GM19397 (cell line): ENCODE results near the gene AIFM1.

Source experiments
- ATAC-seq: cut with Tn5 transposase; IDR thresholded peaks from one replicate; pipeline ENCODE4 v1.9.1; 2021; ENCODE audit warnings: mild to moderate bottlenecking, moderate library complexity; ENCODE audit not compliant: unreplicated experiment

Gene AIFM1

DNA sequence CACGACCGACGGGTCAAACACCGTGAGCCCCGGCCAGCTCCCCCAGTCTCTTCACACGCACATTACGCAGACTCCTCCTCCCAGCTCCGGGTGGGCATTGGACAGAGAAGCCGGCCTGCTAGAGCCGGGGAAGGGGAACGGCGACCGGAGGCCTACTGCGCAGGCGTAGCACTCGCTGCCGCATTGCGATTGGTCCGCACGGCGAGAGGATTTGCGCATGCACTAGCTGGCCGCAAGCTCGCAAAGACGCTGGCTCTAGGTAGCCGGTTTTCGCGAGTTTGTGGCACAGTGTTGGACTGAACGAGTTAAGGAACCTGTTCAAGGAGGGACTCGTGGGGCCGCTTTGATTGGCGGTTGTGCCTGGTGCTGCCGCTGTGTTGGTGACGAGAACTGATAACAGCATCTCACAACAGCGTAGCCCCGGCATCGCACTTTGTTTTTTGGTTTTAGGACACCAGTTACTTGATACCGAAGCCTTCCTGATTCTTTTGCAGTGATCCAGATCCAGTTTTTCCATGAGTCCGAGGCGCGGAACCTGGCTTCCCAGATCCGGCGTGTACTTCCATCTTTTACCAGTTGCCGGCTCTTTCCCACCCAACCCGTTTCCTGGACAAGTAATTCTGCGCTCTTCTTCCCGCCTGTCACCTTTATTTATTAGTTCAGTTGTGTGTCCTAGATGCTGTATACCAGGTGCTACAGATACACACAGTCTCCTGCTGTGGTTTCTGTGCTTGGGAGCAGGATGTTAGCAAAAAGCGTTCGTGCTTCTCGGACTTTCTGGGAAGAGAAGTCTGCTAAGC is at the start of gene AIFM1:
Gene AIFM1, minus strand, starts transcription at position 139 of the 800 bp plus-strand sequence. CDS start 185 bp downstream, outside the sequence.
- ATAC-seq: peak; percentile 91

DNA sequence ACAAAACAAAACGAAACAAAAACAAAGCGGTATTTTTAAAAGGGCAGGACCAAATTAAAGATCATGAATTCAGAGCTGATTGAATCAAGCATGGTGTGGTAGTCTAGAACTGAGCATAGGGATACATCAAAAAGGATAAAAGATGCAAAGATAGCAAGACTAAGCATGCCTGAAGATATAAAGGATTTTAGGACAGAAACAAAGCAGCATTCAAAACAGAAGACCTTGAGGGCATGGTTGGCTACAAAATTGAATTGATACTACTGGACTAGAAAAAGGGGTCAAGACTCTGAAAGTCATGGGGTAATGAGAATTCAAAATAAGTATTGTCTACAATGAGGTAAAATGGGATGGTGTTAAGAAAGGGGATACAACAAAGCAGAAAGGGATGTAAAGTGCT is 47.7 kb upstream of the AIFM1 start:
- no peak for ATAC-seq

DNA sequence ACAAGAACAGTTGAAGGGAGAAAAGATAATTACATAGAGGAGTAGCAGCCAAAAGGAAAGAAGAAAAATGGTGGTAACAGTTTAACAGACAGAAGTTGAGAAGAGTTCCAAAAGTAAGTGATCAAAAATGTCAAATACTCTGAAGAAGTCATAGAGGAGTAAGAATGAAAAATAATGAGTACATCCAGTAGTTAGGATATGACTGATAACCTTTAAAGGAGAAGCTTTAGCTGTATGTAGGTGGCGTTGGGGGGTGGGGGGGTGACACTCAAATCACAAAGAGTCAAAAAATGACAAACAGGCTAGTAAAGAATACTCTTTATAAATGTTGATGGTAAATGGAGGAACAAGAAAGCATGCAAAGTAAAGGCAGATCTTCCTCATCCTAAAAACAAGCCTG is 46.7 kb upstream of the AIFM1 start:
- no peak for ATAC-seq

DNA sequence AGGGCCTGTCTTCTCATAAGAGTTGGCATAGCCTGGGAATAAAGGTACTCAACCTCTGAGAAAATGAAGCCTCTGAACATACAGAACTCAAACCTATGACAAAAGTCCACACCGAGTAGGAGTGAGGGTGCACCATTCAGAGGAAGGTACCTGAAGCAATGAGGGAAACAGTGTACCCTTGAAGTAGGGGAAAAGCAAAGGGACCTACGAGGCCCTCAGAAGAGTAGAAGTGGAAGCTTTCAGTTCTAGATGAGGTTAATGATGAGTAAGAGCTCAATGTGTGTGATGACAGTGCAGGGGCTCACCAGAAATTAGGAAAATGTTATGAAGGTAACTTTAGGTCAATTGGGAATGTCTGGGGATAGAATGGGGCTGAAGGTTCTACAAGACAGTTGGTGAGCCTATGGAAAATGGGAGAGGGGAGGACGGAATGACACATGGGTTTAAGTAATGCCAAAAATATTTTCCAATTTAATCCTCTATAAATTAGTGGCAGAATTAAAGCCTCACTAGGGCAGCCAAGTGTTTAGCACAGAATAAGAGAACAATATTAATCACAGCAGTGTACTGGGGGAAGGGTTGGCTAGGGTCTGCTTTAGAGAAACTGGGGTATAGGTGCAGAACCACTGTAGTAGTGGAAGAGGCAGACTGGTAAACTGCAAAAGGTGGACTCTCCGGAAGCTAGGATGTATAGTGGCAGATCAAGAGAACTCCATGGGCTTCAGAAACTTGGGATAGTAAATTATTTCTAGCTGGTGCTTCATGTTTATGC is 46.0 kb upstream of the AIFM1 start:
- ATAC-seq: no peak

DNA sequence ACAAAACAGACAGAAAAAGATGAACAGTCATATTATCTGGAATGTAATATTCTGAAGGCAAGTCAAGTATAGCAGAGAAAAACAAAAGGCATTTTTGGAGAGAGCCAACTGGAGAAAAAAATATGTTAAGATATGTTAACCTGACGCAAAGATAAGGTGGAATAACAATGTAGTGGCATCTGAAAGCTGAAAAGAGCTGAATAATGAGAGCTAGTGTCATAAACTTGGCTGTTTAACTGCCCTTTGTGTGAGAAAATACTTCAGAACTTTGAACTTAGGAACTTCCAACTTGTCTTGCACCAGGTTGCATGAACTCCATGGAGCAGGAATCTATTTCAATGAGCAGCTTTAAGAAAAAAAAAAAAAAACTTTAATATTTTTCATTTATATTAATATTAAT is 39.0 kb upstream of the AIFM1 start:
- ATAC-seq: no peak

DNA sequence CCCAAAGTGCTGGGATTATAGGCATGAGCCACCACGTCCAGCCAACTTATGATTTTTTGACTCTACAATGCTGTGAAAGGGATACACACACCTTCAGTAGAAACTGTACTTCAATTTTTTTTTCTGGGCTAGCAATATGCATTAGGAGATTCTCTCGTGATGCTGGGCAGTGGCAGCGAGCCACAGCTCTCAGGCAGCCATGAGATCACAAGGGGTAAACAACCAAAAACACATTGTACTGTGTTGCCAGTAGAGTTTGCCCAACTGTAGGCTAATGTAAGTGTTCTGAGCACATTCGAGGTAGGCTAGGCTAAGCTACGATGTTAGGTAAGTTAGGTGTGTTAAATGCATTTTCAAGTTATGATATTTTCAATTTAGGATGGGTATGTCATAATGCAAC is 31.8 kb upstream of the AIFM1 start:
- ATAC-seq: no peak

DNA sequence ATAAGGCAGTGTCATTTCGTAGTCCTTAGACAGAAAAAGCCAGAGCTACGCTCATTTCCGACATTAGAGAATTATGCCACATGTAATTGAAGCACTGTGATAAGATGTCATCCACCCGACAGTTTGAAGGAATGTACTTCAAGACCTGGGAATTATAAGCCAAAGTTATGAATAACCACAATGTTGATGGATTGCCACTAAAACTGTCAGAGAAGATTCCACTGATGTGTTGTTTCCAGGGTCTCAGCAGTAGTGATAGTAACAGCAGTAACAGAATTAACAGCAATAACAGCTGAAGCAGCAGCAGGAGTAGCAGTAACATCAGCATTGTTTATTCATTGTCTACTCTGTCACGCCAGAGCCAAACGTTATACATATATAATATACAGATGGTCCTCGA is 30.8 kb upstream of the AIFM1 start:
- no peak for ATAC-seq

DNA sequence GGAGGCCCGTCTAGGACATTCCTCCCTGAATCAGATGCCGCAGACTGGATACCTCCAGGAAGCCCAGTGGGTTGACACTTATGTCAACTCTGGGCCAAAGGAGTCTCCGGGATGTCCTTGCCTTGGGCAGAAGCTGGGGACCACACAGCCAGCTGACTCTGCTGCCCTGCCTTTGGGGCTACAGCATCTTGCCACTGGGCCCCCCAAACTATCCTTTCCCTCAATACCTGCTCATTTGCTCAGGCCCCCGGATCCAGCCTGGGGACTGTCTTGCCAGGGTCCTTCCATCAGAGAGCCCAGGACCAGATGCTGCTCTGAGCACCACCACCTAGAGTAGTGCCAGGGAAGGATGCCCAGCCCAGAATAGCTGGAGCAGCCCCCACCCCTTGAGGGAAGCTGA is 25.2 kb upstream of the AIFM1 start:
- no peak for ATAC-seq

DNA sequence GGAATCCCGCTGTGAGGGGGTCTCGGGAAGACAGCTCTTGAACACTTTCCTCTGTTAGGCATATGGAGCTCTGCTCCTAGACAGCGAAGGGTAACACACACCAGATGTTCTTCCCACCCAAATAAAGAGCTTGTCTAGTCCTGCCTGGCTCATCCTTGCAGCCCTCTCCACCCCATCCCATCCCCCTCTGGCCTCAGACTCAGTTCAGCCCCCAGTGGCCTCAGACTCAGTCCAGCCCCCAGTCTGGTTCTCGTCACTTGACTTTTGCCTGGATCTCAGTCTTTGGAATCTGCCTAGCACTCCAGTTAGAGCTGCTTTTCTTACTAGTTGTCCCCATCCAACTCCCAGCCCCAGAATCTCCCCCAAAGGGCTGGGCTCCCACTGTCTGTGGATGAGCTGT is 21.0 kb upstream of the AIFM1 start:
- ATAC-seq: no peak

DNA sequence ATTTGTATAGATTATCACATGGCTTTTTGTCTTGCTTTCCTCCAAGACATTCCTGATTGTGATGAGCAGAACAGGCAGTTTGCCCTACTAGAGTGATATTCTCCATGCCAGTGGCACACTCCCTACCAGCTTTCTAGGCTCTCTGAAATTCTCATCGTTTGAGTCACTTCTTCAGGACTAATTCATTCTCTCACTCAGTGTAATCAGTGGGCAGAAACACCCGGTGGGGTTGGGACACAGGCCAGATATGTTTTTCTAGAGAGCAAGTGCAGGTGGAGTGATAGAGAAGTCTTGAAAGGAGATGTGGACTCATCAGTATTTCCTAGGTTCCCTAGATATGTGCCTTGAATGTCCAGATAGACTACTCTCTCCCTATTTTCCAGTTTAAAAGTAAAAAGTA is 19.2 kb upstream of the AIFM1 start:
- no peak for ATAC-seq

DNA sequence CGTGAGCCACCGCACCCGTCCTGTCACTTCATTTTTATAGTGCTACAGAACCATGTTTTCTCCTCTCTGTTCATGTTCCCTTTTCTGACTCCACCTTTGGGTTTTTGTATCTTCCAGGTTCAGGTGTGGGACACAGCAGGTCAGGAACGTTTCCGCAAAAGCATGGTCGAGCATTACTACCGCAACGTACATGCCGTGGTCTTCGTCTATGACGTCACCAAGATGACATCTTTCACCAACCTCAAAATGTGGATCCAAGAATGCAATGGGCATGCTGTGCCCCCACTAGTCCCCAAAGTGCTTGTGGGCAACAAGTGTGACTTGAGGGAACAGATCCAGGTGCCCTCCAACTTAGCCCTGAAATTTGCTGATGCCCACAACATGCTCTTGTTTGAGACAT is 18.5 kb upstream of the AIFM1 start:
- no peak for ATAC-seq

DNA sequence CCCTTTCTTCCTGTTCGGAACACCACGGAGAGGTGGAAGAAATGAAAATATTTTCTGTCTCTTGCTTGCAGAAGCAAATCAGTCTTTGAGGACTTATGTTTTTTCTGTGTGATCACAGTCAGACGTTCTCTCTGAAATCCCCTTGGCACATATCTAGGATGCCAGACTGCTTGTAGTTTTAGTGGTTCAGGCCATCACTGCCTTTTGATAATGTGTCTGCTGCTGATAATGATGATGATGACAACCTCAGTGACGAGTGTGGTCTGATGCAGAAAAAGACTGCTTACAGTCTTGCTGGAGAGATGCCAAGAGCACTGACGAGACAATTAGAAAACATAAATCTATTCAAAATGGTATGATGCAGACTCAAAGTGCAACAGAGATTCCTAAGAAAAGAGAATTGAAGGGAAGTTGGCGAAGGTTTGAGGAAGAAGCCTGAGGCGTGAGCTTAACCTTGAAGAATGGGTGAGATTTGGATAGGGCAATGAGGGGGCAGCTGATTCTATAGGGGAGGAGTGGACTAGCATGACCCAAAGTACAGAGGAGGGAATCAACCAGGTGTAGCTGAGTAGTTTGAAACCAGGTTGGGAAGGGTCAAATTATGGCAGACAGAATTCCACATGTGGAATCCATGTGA is 14.1 kb upstream of the AIFM1 start:
- ATAC-seq: no peak

DNA sequence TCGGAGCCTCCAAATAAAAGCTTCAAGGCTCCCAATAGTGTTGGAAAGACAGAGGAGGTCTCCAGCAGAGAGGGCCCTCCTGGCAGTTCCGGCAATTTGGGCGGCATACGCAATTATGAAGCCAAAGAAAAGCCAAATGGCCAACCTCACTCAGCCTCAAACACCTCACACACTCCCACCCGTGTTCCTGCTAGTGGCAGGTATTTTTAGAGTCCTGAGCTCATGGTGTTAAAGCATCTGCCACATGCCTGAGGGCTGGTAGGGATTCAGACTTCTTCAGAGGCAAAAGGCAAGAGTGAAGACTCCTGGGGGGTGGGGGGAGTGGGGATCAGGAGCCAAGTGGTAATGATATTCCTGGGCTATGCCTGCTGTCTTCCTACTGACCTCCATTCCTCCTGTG is 13.5 kb upstream of the AIFM1 start:
- ATAC-seq: no peak

DNA sequence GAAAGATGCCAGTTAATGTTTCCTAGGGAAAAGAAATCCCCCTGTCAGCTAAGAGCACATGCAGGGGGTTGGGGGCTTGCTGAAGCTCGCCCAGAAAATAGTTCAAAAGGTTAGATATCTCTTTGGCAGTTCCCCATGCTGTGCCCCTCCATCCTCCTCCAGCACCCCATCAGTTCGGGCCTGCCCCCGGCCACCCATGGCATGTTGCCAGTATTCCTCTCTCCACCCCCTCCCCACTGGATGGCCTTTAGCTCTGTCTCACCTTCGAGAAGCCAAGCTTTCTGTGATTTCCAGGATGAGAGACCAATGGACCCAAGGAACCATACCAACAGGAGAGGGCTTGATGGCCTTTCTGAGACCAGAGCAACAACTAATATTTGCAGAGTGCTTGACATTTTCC is 11.3 kb upstream of the AIFM1 start:
- no peak for ATAC-seq

DNA sequence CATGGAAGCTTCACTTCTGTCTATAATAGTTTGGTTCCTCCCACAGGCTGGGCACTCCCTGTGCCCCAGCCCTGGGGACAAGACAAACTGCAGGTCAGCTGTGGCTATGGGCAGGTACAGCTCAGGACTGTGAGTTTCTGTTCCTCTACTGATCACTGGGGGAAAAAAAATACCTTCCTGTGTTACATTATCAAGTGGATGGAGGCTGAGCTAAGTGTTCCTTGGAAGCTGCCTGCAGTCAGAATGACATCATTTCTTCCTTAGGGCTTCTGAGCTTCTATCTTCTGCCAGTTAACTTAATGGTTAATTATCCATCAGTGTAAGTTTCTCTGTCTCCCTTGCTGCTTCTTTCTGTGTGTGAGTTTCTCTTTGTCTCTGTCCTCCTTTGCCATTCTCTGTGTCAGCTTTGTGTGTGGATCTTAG is 10.7 kb upstream of the AIFM1 start:
- ATAC-seq: peak; percentile 87

DNA sequence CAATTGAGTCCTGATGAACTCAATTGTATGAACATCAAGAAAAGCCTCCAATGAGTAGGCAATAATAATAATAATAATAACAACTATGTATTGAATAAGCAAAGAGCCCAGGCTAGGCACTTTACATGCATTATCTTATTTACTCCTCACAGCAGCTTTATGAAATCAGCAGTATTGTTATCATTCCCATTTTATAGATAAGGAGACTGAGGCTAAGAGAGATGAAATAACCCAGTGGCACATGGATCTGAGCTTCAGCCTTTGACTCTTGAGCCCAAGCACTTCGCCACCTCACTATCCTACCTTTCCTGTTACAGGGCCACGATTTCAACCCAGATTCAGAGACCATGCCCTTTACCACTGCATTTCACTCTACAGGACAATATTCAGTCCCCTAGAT is 9.3 kb upstream of the AIFM1 start:
- no peak for ATAC-seq

DNA sequence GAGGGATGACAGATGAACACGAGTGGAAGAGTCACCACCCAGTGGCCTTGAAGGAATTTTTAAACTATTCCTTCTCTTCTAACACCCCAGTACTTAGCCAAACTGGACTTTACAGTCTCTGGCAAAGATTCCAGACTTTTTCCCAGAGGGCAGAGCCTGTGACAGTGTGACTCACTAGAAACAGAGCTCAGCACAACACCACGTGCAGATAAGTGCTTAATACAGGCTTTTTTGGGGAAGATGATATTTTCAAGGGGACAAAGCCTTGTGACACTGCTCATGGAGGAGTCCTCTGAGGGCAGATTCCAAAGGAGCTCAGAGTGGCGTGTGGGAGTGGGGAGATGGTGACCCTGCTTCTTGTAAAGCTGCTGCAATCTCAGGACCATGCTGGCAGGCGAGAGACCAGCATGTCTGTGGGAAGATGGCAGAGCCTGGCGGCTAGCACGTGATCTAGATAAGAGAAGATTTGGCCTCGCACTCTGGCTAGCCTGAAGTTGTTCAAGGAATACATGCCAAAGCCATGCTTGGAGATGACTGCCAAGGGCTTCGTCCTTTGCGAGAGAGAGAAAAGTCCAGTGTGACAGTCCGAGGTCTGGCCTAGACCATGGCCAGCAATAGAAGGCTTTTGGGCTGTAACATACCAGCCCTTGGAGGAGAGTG is 8.5 kb upstream of the AIFM1 start:
- no peak for ATAC-seq

DNA sequence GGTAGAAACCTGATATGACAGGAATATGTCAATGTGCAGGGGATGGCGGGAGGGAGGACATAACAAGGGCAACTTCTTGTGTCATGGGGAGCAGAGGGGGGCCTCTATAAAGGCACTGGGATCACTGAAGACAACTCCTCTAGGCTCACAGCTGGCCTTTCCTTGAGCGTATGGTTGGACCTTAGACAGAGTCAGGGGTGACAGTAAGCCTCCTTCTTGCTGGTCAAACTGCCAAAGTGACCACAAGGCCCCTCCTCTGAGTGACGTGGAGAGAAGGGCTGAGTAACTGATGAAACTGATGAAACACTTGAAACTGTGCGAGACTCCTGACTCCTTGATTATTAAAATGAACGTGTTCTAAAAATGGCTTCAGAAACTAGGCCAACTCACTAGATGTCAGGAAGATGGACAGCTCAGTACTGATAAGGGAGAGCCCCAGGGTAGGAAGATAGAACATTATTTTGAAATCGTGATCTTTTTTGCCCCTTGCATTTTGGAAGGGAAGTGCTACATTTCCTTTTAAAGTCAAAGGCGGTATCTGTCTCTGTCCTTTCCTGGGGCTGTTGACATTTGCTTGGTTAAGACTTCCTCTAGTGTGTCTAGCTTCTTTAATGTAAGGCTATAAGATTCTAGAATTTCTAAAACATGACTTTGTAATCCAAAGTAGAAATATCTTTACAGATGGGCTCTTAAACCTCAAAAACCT is 7.7 kb upstream of the AIFM1 start:
- no peak for ATAC-seq

DNA sequence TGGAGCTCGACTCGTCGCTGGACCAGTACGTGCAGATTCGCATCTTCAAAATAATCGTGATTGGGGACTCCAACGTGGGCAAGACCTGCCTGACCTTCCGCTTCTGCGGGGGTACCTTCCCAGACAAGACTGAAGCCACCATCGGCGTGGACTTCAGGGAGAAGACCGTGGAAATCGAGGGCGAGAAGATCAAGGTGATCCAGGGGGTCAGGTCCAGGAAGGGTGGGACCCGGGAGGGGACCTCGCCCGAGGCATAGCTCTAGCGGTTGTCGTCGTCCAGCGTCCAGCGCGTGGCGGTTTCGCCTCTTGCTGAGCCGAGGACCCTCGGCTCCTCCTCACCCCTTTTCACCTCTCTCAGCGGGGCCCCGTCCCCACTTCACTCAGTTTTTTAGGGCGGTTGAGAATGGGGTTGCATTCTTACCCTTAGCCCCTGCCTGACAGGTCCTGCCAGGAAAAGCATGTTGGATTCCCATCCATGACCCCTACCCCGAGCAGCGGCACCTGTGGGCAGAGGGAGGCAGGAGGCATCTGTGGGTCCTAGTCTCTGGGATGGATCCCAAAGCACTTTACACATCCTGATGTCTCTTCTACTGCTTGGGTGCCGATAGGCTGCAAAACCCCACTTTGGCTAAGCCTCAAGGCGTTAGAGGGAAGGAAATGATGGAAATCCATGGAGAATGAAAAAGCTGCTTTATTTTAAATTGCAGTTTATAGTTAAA is 6.6 kb upstream of the AIFM1 start:
- no peak for ATAC-seq
